Fibroblast of lung (primary cell): ENCODE measurements around the gene ZNF831. TPM values are rescaled to one million over a fixed set of nuclear protein-coding genes. Genes with fewer than 3 reads are reported as not detected.
A peak's percentile ranks its signal among the peaks of the same experiment; 100 is the strongest.

Source experiments
- DNase-seq, 2 donors: peaks; one replicate each; pipeline versions ENCODE4 v3.0.0 to v3.0.0-alpha.2; 2010; ENCODE audit warnings: low read depth in 2 of 2
- H2AFZ ChIP-seq: 2 replicates; pipeline ENCODE4 v1.5.1; 2012; ENCODE audit warnings: low read length, control low read depth, inconsistent platforms
- H3K27ac ChIP-seq: 2 replicates; pipeline ENCODE4 v1.5.1; 2011; ENCODE audit warnings: low read length, control low read depth; ENCODE audit not compliant: insufficient read depth
- H3K27me3 ChIP-seq: 2 replicates; pipeline ENCODE4 v1.5.1; 2011; ENCODE audit warnings: mild to moderate bottlenecking, low read length; ENCODE audit not compliant: control insufficient read depth, insufficient read depth
- H3K36me3 ChIP-seq: 2 replicates; pipeline ENCODE4 v1.5.1; 2011; ENCODE audit warnings: low read length; ENCODE audit not compliant: control insufficient read depth, insufficient read depth
- H3K4me1 ChIP-seq: 2 replicates; pipeline ENCODE4 v1.5.1; 2011; ENCODE audit warnings: low read length; ENCODE audit not compliant: control insufficient read depth, insufficient read depth; ENCODE audit errors: extremely low read depth
- H3K4me2 ChIP-seq: 2 replicates; pipeline ENCODE4 v1.5.1; 2011; ENCODE audit warnings: low read length, control low read depth; ENCODE audit not compliant: insufficient read depth; ENCODE audit errors: extremely low read depth
- H3K4me3 ChIP-seq, 4 experiments: fragments of 200-600 bp in 1 of 4; sonication (generic) in 1 of 4; replicated peaks in 1 of 4; 2 replicates each; pipeline ENCODE4 v1.5.1; 2011 to 2016; ENCODE audit warnings: low read length in 4 of 4, low read depth in 3 of 4, mild to moderate bottlenecking in 3 of 4, control low read depth in 2 of 4, inconsistent platforms in 1 of 4, mixed read lengths in 1 of 4; ENCODE audit not compliant: insufficient read depth in 1 of 4; ENCODE audit errors: control extremely low read depth in 1 of 4
- H3K79me2 ChIP-seq: 2 replicates; pipeline ENCODE4 v1.5.1; 2012; ENCODE audit warnings: mild to moderate bottlenecking, low read length, inconsistent platforms; ENCODE audit not compliant: control insufficient read depth, insufficient read depth
- H3K9ac ChIP-seq: 2 replicates; pipeline ENCODE4 v1.5.1; 2011; ENCODE audit warnings: mild to moderate bottlenecking, low read length, control low read depth; ENCODE audit not compliant: insufficient read depth
- H3K9me3 ChIP-seq: 2 replicates; pipeline ENCODE4 v1.5.1; 2012; ENCODE audit warnings: low read depth, low read length; ENCODE audit not compliant: control insufficient read depth, insufficient read depth
- H4K20me1 ChIP-seq: 2 replicates; pipeline ENCODE4 v1.5.1; 2011; ENCODE audit warnings: low read length; ENCODE audit not compliant: control insufficient read depth, insufficient read depth; ENCODE audit errors: extremely low read depth
- CTCF ChIP-seq, 2 donors: IDR thresholded peaks in 1 of 2; conservative IDR thresholded peaks in 1 of 2; 1 replicate in 1 of 2; 2 replicates in 1 of 2; pipeline ENCODE4 v1.5.1; 2011 to 2012; ENCODE audit warnings: low read length in 2 of 2, control low read depth in 1 of 2, inconsistent platforms in 1 of 2, low read depth in 1 of 2, mild to moderate bottlenecking in 1 of 2
- EZH2 ChIP-seq: IDR thresholded peaks from 2 replicates; pipeline ENCODE4 v1.5.1; 2012; ENCODE audit warnings: low read length, control low read depth, mild to moderate bottlenecking; ENCODE audit errors: missing control alignments
- polyA plus RNA-seq, 2 donors: library from polyadenylated mRNA; depleted of rRNA in 1 of 2; stranded (reverse) in 1 of 2; unstranded in 1 of 2; fragments of >200 nt; gene quantifications; 2 replicates each; pipeline ENCODE4 v1.2.1, GENCODE V29; 2011 to 2012; ENCODE audit warnings: missing spikeins in 1 of 2
- total RNA-seq: library from RNA; depleted of rRNA; stranded (reverse); fragments of >200 nt; gene quantifications from 2 replicates; pipeline ENCODE4 v1.2.1, GENCODE V29; 2014

Gene ZNF831
- total and polyA plus RNA-seq, 2 donors (not counting 1 experiment from before 2014, with no cell fraction given): not detected

DNA sequence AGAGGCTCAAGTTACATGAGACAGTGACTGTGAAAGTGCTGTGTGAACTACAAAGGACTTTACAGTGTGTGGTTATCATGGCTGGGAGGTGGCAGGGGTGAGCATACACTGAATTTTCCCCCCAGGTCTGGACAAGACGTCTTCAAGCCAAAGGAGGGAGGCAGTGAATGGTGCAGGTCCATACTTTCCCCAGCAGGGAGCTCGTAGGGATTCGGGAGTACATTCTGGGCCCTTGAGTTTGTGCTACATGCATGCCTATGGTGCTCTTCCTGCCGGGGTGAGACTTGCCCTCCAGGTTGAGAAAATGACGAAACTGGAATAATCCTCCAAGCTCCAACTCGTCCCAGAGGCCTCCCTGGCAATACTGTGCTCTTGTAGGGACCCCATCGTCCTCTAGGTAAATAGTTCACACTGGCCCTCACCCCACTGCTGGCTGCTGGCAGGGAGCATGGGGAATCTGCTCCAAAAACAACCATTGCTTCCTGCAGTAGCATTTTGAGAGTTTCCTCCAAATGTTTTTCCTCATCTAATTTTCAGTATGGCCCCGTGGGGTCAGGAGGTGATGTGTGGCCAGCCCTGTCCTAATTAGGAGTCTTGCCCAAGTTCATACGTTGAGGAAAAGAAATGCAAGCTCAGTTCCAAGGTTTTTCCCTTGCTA, 57.6 kb downstream of the ZNF831 start:
- Histone ChIP-seq H3K9me3 (no peaks in the 10 kb centered on the region), H4K20me1 (no peaks in the 10 kb centered on the region), H2AFZ (no peak overlapping the region), H3K9ac (no peak overlapping the region), H3K79me2 (no peaks in the 10 kb centered on the region), H3K4me3 (no peak overlapping the region), H3K27ac (no peak overlapping the region), H3K36me3 (no peaks in the 10 kb centered on the region), H3K27me3 (peaks cover 14% of the 10 kb centered on the region), H3K4me1 (no peaks in the 10 kb centered on the region), H3K4me2 (no peak overlapping the region)
- DNase-seq: no peak
- TF ChIP-seq CTCF (conservative IDR thresholded peaks at IDR 0.05 in 1 of 2, IDR thresholded peaks at IDR 0.05 in 1 of 2; ENCODE audit: low read depth in 1 of 2, low read length in 2 of 2) (no peak), EZH2 (no peak)

DNA sequence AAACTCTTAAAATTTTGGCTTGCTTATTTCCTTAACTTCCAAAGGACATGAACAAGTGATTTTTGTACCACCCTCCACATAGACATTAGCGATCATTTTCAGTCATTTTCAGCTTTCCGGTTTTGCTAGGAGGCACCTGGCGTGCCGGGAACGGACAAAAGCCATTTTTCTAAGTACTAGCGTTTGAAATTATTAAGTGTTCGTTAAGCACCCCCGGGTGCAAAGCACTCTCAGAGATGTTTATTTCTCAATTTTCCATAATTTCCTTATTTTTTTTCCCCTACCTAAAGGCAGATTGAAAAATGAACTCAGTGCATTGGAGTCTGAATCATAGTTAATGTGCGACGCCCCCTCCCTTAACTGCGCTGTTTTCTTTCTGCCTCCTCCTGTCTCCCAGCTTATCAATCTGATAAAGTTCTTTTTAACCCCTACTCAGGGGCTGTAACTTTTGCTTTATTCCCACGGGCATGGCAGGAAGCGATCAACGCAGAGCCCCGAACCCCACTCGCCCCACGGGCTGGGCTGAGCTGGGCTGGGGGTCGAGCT, 58.2 kb downstream of the ZNF831 start:
- TF ChIP-seq CTCF (conservative IDR thresholded peaks at IDR 0.05 in 1 of 2, IDR thresholded peaks at IDR 0.05 in 1 of 2; ENCODE audit: low read depth in 1 of 2, low read length in 2 of 2): no peak
- no peak for TF ChIP-seq EZH2
- H3K4me2 ChIP-seq: peak overlapping the region; percentile 48
- H3K27me3 ChIP-seq: peaks cover 14% of the 10 kb centered on the region
- no peak overlapping the region for H2AFZ ChIP-seq
- no peaks in the 10 kb centered on the region for H3K9me3 ChIP-seq
- H3K36me3 ChIP-seq: no peaks in the 10 kb centered on the region
- H3K79me2 ChIP-seq: no peaks in the 10 kb centered on the region
- DNase-seq: no peak
- H3K9ac ChIP-seq: no peak overlapping the region
- H3K27ac ChIP-seq: no peak overlapping the region
- peak overlapping the region in 3 of 4 experiments; percentile 3 to 58 (median 26) for H3K4me3 ChIP-seq
- H4K20me1 ChIP-seq: no peaks in the 10 kb centered on the region
- H3K4me1 ChIP-seq: no peaks in the 10 kb centered on the region

DNA sequence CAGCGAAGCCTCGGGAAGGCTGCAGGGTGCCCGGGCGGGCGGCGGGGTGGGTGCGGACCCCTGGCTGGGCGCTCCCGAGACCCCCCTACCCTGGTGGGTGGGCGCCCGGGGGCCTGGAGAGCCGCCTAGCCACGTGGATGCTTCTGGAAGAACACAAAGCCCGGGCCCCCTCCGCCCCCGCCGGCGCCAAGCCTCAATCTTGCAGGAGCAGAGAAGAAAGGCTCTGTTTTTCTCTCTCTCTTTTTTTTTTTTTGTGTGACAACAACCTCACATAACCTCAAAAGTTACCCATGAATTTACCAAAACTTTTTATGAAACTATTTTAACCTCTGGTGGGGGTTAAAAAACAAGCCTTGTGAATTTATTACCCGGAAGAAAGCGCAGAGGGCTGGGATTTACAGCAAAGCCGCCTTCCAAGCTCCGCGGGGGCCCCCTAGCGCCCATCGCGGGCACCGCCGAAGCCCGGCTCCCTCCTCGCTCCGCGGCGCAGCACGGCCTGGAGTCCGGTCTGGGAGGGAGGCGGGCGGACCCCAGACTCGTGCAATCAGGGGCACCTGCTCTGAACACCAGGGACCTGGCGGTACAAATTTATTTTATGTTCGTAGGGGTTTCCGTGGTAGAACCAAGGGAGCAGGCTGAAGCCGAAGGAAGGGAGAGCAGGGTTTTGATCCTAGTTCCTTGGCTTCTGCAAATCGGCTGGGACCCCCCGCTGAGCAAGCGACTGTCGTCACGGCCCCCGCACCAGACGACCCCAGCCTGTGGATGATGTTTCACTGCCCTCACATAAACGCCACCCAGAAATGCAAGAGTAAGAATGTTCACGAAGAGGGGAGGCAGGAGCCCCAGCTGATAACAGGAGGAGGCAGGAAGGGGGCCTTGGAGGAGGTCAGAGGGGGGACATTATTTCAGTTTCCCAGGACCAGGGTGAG, 58.9 kb downstream of the ZNF831 start:
- Histone ChIP-seq H3K4me3 (peak overlapping the region in 3 of 4 experiments; percentile 3 to 63 (median 58)), H3K4me2 (peak overlapping the region; percentile 48), H3K9ac (no peak overlapping the region), H3K79me2 (no peaks in the 10 kb centered on the region), H3K4me1 (no peaks in the 10 kb centered on the region), H3K9me3 (no peaks in the 10 kb centered on the region), H3K27ac (no peak overlapping the region), H4K20me1 (no peaks in the 10 kb centered on the region), H3K27me3 (peaks cover 14% of the 10 kb centered on the region), H2AFZ (no peak overlapping the region), H3K36me3 (no peaks in the 10 kb centered on the region)
- peak; percentile 58 to 72 for DNase-seq
- TF ChIP-seq EZH2 (no peak), CTCF (conservative IDR thresholded peaks at IDR 0.05 in 1 of 2, IDR thresholded peaks at IDR 0.05 in 1 of 2; ENCODE audit: low read depth in 1 of 2, low read length in 2 of 2) (peak; percentile 82 to 93)
